H1 (cell line): ENCODE results near the gene TRAF3IP1.

Experiments used
- BCL11A ChIP-seq, 2 experiments: IDR thresholded peaks; one replicate each; pipeline ENCODE4 v1.6.1; 2011; ENCODE audit warnings: low read depth in 2 of 2, low read length in 2 of 2, mild to moderate bottlenecking in 2 of 2
- BRCA1 ChIP-seq: IDR thresholded peaks from 2 replicates; pipeline ENCODE4 v1.6.1; 2012; ENCODE audit warnings: low read depth, low read length, improper control_type of control experiment
- CTCF ChIP-seq, 3 experiments: IDR thresholded peaks; 1 replicate in 2 of 3; 2 replicates in 1 of 3; pipeline versions ENCODE4 v1.5.1 to v1.6.1; 2011; ENCODE audit warnings: low read length in 3 of 3, mild to moderate bottlenecking in 3 of 3, inconsistent platforms in 2 of 3, low read depth in 1 of 3, moderate library complexity in 1 of 3; ENCODE audit not compliant: insufficient read depth in 1 of 3; ENCODE audit errors: control extremely low read depth in 1 of 3
- JUN ChIP-seq: IDR thresholded peaks from 2 replicates; pipeline ENCODE4 v1.6.1; 2011; ENCODE audit warnings: low read depth, mild to moderate bottlenecking, improper control_type of control experiment, low read length
- POLR2A ChIP-seq, 2 experiments: IDR thresholded peaks; 1 replicate in 1 of 2; 2 replicates in 1 of 2; pipeline ENCODE4 v1.6.1; 2011; ENCODE audit warnings: low read depth in 2 of 2, low read length in 2 of 2, mild to moderate bottlenecking in 2 of 2; ENCODE audit errors: control extremely low read depth in 1 of 2
- POLR2AphosphoS5 ChIP-seq: IDR thresholded peaks from 2 replicates; pipeline ENCODE4 v1.6.1; 2011; ENCODE audit warnings: low read depth, low read length
- SRF ChIP-seq: IDR thresholded peaks from 2 replicates; pipeline ENCODE4 v1.6.1; 2011; ENCODE audit warnings: mild to moderate bottlenecking, low read depth, low read length, moderate library complexity
- TAF7 ChIP-seq: optimal IDR thresholded peaks from 2 replicates; pipeline ENCODE3; 2011; ENCODE audit warnings: low read depth, mild to moderate bottlenecking, inconsistent platforms, low read length, moderate library complexity, borderline replicate concordance
- USF2 ChIP-seq: IDR thresholded peaks from 2 replicates; pipeline ENCODE4 v1.6.1; 2011; ENCODE audit warnings: low read length, improper control_type of control experiment

- TF ChIP-seq BRCA1 (no peak), CTCF (IDR thresholded peaks at IDR 0.05; ENCODE audit: control extremely low read depth in 1 of 3, insufficient read depth in 1 of 3, low read depth in 1 of 3, low read length in 3 of 3) (no peak), JUN (no peak), POLR2AphosphoS5 (no peak), POLR2A (IDR thresholded peaks at IDR 0.05; ENCODE audit: control extremely low read depth in 1 of 2, low read depth in 2 of 2, low read length in 2 of 2) (no peak), BCL11A (IDR thresholded peaks at IDR 0.05; ENCODE audit: low read depth in 2 of 2, low read length in 2 of 2) (no peak), TAF7 (no peak), SRF (no peak), USF2 (no peak)
These were observed 49.7 kb upstream of the TRAF3IP1 start for GRCh38 chr2:238270606-238271005.
